Adrenal gland (tissue), 12 donors: ENCODE data around the gene KCNJ6. TPM values are rescaled to one million over a fixed set of nuclear protein-coding genes. Genes with fewer than 3 reads are reported as not detected.

ENCODE experiments used
- DNase-seq, 7 donors: peaks; one replicate each; pipeline ENCODE4 v3.0.0-alpha.2; 2019 to 2020
- H3K27ac ChIP-seq, 5 donors: fragments of 200-600 bp; sonication (generic) in 4 of 5; 1 replicate in 3 of 5; 2 replicates in 2 of 5; pipeline versions ENCODE4 v1.5.1 to v1.8.0; 2016 to 2020; ENCODE audit warnings: mild to moderate bottlenecking in 1 of 5
- H3K27me3 ChIP-seq: fragments of 200-600 bp; 2 replicates; pipeline ENCODE4 v1.8.0; 2021
- H3K36me3 ChIP-seq, 2 donors: fragments of 200-600 bp; replicated peaks in 1 of 2; 1 replicate in 1 of 2; 2 replicates in 1 of 2; pipeline versions ENCODE4 v1.5.1 to v1.8.0; 2018 to 2022
- H3K4me1 ChIP-seq, 2 donors: fragments of 200-600 bp; replicated peaks in 1 of 2; 1 replicate in 1 of 2; 2 replicates in 1 of 2; pipeline versions ENCODE4 v1.5.1 to v1.8.0; 2018 to 2021
- H3K4me3 ChIP-seq, 4 donors: fragments of 200-600 bp; sonication (generic) in 3 of 4; one replicate each; pipeline ENCODE4 v1.5.1; 2016 to 2018
- H3K9me3 ChIP-seq, 3 donors: fragments of 200-600 bp; sonication (generic) in 1 of 3; replicated peaks in 1 of 3; 1 replicate in 2 of 3; 2 replicates in 1 of 3; pipeline versions ENCODE4 v1.5.1 to v1.8.0; 2016 to 2021
- POLR2A ChIP-seq, 2 donors: fragments of 450-650 bp; IDR thresholded peaks; one replicate each; pipeline ENCODE4 v1.6.1; 2017; ENCODE audit warnings: antibody characterized with exemption in 2 of 2, mild to moderate bottlenecking in 2 of 2, moderate library complexity in 1 of 2
- WGBS, 4 donors: extraction: QIAGEN DNeasy Blood & Tissue Kit in 2 of 4; methylation state at CpG; one replicate each; pipeline versions ENCODE4 v1.1.5 to v1.1.7; 2013 to 2017; 5-methylcytosine and 5-hydroxymethylcytosine counted together
- intact Hi-C, 2 donors: fragments of 100-400 bp; cut with DNase I; formaldehyde crosslinking; loops; one replicate each; pipeline versions ENCODE4 v1.14.1 to v1.15.0; 2022 to 2023
- polyA plus RNA-seq, 3 donors: library from polyadenylated mRNA; stranded (reverse); fragments of 200-250 nt in 2 of 3; fragments of 350-450 nt in 1 of 3; fragmentation: Illumina TruSeq in 1 of 3; extraction: RNeasy Lipid Tissue Mini Kit (QIAGEN cat#74804) in 1 of 3; gene quantifications; one replicate each; pipeline ENCODE4 v1.2.3, GENCODE V29; 2013 to 2014
- total RNA-seq, 9 donors: library from RNA; depleted of rRNA in 4 of 9; stranded (reverse); fragments of >200 nt in 4 of 9; fragments of 120-200 nt in 1 of 9; fragmentation: NEBNext Ultra II Directional in 1 of 9; extraction: Animal tissue kit (Norgen Biotek cat#: 25700) in 1 of 9; gene quantifications; one replicate each; pipeline versions ENCODE4 v1.1.0 to v1.2.4, GENCODE V29; 2013 to 2023
- TF ChIP-seq, protein P1 (sequence below), 6 experiments: fragments of 450-650 bp in 4 of 6; fragments of 200-600 bp in 2 of 6; sonication (generic) in 1 of 6; IDR thresholded peaks; 1 replicate in 5 of 6; 2 replicates in 1 of 6; pipeline versions ENCODE4 v1.5.1 to v1.8.0; 2016 to 2021; ENCODE audit warnings: antibody characterized with exemption in 6 of 6, mild to moderate bottlenecking in 2 of 6, moderate library complexity in 1 of 6
- donor health status: healthy with polysubstance abuse.
- donor health status: Bipolar disorder and iron deficiency.
- donor health status: DM: yes; HTN: yes; CAD: no.
- donor health status: DM: no; HTN: no; CAD: no.
- donor health status: DM: no; HTN: no; CAD: no.
- donor health status: DM: yes; HTN: yes; CAD: no.

Gene KCNJ6
- total and polyA plus RNA-seq, 12 donors: 0.03 to 0.60 (median 0.07) TPM; not detected in 4

DNA sequence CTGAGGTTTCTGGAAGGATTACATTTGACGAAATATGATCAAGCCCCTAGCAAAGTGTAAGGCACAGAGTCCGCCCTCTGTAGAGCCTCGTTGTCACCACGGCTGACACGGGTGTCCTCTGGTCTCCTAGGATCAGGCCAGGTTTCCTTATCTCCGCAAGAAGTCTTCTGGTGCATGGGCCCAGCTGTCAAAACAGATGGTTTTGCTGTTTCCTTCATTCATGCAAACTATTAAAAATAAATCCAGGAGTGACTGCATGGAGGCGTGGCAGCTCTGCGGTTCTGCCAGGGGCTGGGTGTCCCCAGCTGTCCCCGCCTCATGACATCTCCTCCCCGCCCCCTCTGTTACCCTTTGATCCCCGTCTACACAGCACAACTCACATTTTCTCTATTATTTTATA lies 340.7 kb downstream of the KCNJ6 start:
- WGBS, 4 donors: 84 to 90% (median 88%) methylated on average over 11 of the region's 11 CpGs
- H3K4me1 ChIP-seq: no peaks in the 10 kb centered on the region
- no peaks in the 10 kb centered on the region for H3K36me3 ChIP-seq
- TF ChIP-seq POLR2A (IDR thresholded peaks at IDR 0.05): no peak
- TF ChIP-seq, protein P1, sequence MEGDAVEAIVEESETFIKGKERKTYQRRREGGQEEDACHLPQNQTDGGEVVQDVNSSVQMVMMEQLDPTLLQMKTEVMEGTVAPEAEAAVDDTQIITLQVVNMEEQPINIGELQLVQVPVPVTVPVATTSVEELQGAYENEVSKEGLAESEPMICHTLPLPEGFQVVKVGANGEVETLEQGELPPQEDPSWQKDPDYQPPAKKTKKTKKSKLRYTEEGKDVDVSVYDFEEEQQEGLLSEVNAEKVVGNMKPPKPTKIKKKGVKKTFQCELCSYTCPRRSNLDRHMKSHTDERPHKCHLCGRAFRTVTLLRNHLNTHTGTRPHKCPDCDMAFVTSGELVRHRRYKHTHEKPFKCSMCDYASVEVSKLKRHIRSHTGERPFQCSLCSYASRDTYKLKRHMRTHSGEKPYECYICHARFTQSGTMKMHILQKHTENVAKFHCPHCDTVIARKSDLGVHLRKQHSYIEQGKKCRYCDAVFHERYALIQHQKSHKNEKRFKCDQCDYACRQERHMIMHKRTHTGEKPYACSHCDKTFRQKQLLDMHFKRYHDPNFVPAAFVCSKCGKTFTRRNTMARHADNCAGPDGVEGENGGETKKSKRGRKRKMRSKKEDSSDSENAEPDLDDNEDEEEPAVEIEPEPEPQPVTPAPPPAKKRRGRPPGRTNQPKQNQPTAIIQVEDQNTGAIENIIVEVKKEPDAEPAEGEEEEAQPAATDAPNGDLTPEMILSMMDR (IDR thresholded peaks at IDR 0.05): no peak
- intact Hi-C loops: no loop called here
- H3K4me3 ChIP-seq: no peak overlapping the region
- no peak overlapping the region for H3K27ac ChIP-seq
- no peak for DNase-seq
- no peaks in the 10 kb centered on the region for H3K27me3 ChIP-seq
- no peaks in the 10 kb centered on the region for H3K9me3 ChIP-seq

DNA sequence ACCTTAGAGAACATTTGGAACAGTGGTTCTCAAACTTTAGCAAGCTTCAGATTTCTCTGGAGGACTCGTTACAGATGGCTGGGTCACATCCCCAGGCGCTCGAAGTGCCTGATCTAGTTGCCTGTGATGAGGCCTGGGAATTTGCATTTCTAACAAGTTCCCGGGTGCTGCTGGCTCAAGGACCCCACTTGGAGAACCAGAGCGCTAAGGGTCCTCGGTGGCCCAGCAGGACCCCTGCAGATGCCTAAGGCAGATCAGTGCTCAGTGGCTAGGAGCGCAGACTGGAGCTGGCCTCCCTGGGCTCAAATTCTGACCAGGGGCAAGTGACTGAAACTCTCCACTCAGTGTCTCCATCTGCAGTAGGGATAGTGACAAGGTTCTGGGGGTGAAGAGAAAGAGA lies 341.5 kb downstream of the KCNJ6 start:
- Histone ChIP-seq H3K27ac (no peak overlapping the region), H3K4me3 (no peak overlapping the region), H3K9me3 (no peaks in the 10 kb centered on the region), H3K36me3 (no peaks in the 10 kb centered on the region), H3K4me1 (no peaks in the 10 kb centered on the region), H3K27me3 (no peaks in the 10 kb centered on the region)
- DNase-seq: no peak
- intact Hi-C loops: no loop called here
- no peak for TF ChIP-seq POLR2A (IDR thresholded peaks at IDR 0.05)
- TF ChIP-seq, protein P1 (IDR thresholded peaks at IDR 0.05): no peak
- 90 to 100% (median 94%) methylated on average over 6 to 7 of the region's 7 CpGs for WGBS, 4 donors

DNA sequence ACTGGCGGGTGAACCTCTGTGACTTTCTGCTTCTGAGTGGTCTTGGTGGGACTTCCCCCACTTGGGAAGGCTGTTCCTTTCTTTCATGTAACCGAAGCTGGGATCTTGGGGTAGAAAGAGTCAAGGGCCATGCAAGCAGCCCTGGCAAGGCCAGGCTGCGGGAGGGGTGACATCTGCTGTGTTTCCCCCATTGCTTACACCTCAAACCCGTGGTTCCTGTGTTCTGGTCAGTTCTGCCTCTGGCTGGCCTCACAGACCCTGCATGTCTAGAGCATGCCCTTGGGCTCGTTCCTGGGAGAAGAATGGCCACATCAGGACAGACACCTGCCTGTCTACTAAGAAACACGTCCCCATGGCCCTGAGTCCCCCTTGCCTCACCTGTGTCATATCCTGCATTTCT lies 341.9 kb downstream of the KCNJ6 start:
- no peak for DNase-seq
- Histone ChIP-seq H3K36me3 (no peaks in the 10 kb centered on the region), H3K27ac (no peak overlapping the region), H3K27me3 (no peaks in the 10 kb centered on the region), H3K4me3 (no peak overlapping the region), H3K4me1 (no peaks in the 10 kb centered on the region), H3K9me3 (no peaks in the 10 kb centered on the region)
- WGBS, 4 donors: 86 to 94% (median 90%) methylated on average over 5 to 6 of the region's 6 CpGs
- intact Hi-C loops: no loop called here
- TF ChIP-seq, protein P1 (IDR thresholded peaks at IDR 0.05): no peak
- TF ChIP-seq POLR2A (IDR thresholded peaks at IDR 0.05): no peak

DNA sequence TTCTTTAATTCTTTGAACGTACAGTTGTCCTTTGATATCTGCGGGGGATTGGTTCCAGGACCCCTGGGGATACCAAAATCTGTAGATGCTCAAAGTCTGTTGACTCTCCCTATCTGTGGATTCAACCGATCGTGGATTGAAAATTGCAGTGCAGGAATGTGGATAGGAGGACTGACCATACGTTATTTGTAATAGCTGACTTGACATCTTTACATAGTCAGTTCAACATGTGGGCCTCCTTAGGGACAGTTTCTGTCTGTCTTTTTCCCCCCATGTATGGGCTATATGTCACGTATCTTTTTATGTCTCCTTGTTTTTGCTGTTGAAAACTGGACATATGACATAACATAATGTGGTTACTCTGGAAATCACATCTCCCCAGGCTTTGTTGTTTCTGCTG lies 344.8 kb downstream of the KCNJ6 start:
- no peaks in the 10 kb centered on the region for H3K9me3 ChIP-seq
- H3K4me3 ChIP-seq: no peak overlapping the region
- 62 to 70% (median 64%) methylated on average over 6 of the region's 6 CpGs for WGBS, 4 donors
- H3K36me3 ChIP-seq: no peaks in the 10 kb centered on the region
- intact Hi-C loops: no loop called here
- DNase-seq: no peak
- TF ChIP-seq, protein P1 (IDR thresholded peaks at IDR 0.05): no peak
- TF ChIP-seq POLR2A (IDR thresholded peaks at IDR 0.05): no peak
- no peaks in the 10 kb centered on the region for H3K27me3 ChIP-seq
- H3K4me1 ChIP-seq: no peaks in the 10 kb centered on the region
- H3K27ac ChIP-seq: no peak overlapping the region
